Inflammatory macrophage (primary cell): ENCODE data around the gene DOHH.

Experiments used
- DNase-seq, 2 donors: peaks; one replicate each; pipeline ENCODE4 v3.0.0-alpha.2; 2020 to 2022

DOHH gene

GRCh38 chr19:3477506-3477905 is 23.0 kb downstream of the DOHH start:
- DNase-seq = no peak

GRCh38 chr19:3476830-3477229 is 23.6 kb downstream of the DOHH start:
- DNase-seq = no peak

GRCh38 chr19:3475449-3475848 is 25.0 kb downstream of the DOHH start:
- DNase-seq = no peak

- no peak for DNase-seq
Measured at GRCh38 chr19:3474614-3475013, 25.9 kb downstream of the DOHH start.

GRCh38 chr19:3474010-3474409 is 26.5 kb downstream of the DOHH start:
- no peak for DNase-seq

GRCh38 chr19:3471954-3472655 is 28.4 kb downstream of the DOHH start:
- peak in 1 of 2 donors; percentile 27 for DNase-seq

GRCh38 chr19:3470500-3471128 is 29.9 kb downstream of the DOHH start:
- no peak for DNase-seq

- no peak for DNase-seq
Measured at GRCh38 chr19:3469638-3470499, 30.6 kb downstream of the DOHH start.

- no peak for DNase-seq
Measured at GRCh38 chr19:3468211-3468610, 32.3 kb downstream of the DOHH start.

- DNase-seq = no peak
Measured at GRCh38 chr19:3467437-3468198, 32.9 kb downstream of the DOHH start.

- DNase-seq = no peak
Measured at GRCh38 chr19:3466635-3467034, 33.8 kb downstream of the DOHH start.

GRCh38 chr19:3465552-3465951 is 34.9 kb downstream of the DOHH start:
- DNase-seq = no peak

- DNase-seq = peak in 1 of 2 donors; percentile 52
Measured at GRCh38 chr19:3464587-3465235, 35.8 kb downstream of the DOHH start.

- DNase-seq = no peak
Measured at GRCh38 chr19:3463714-3464586, 36.5 kb downstream of the DOHH start.

- no peak for DNase-seq
Measured at GRCh38 chr19:3462991-3463713, 37.3 kb downstream of the DOHH start.

- no peak for DNase-seq
Measured at GRCh38 chr19:3459965-3460582, 40.4 kb downstream of the DOHH start.

GRCh38 chr19:3459089-3459881 is 41.2 kb downstream of the DOHH start:
- peak; percentile 26 to 41 for DNase-seq

- no peak for DNase-seq
Measured at GRCh38 chr19:3458229-3459088, 42.0 kb downstream of the DOHH start.
